ENCODE results near the gene COL6A1. TPM values are rescaled to one million over a fixed set of nuclear protein-coding genes. Genes with fewer than 3 reads are reported as not detected.

Gene COL6A1
- total RNA-seq, 2 experiments from 2014 or later = 8.0 to 8.5 TPM

- no peaks in the 10 kb centered on the region for H3K36me3 ChIP-seq (ENCODE audit: insufficient read depth, low read length)
- ChIA-PET POLR2A (no interaction called here), CTCF (no interaction called here)
- H3K4me3 ChIP-seq (ENCODE audit: low read length) = no peak overlapping the region
- no peaks in the 10 kb centered on the region for H3K9me3 Mint-ChIP-seq
- no peak overlapping the region for H3K27ac Mint-ChIP-seq
- no peaks in the 10 kb centered on the region for H3K27me3 Mint-ChIP-seq
- no peak for TF ChIP-seq CTCF (IDR thresholded peaks at IDR 0.05)
- peaks cover 0 to 6% of the 10 kb centered on the region in 2 experiments for H3K9me3 ChIP-seq (ENCODE audit: control insufficient read depth in 1 of 2, insufficient read depth in 1 of 2, low read length in 2 of 2)
- DNase-seq (no peak), ATAC-seq (ENCODE audit: poor library complexity) (no peak)
- H3K4me3 Mint-ChIP-seq = no peak overlapping the region
- H3K27me3 ChIP-seq (ENCODE audit: control insufficient read depth in 1 of 2, insufficient read depth in 2 of 2, low read length in 2 of 2) = no peaks in the 10 kb centered on the region
- intact Hi-C loops (cut with DNase I, micrococcal nuclease) = loop anchor here in 1 of 2 experiments (10.0 kb wide), 1 partner anchor 69 kb away; no protein-coding TSS in a partner anchor
- H3K36me3 Mint-ChIP-seq (ENCODE audit: low read depth) = no peaks in the 10 kb centered on the region
- H3K4me1 ChIP-seq (ENCODE audit: insufficient read depth, low read length) = no peaks in the 10 kb centered on the region
- no peaks in the 10 kb centered on the region for H3K4me1 Mint-ChIP-seq (ENCODE audit: low read depth)
- H3K27ac ChIP-seq (ENCODE audit: low read depth in 1 of 2, low read length in 2 of 2) = no peak overlapping the region
Measured at GRCh38 chr21:45945868-45946210, 35.7 kb upstream of the COL6A1 start.

GRCh38 chr21:45947296-45947695, 34.3 kb upstream of the COL6A1 start:
- peaks cover 0 to 2% of the 10 kb centered on the region in 2 experiments for H3K27me3 ChIP-seq (ENCODE audit: control insufficient read depth in 1 of 2, insufficient read depth in 2 of 2, low read length in 2 of 2)
- Mint-ChIP-seq H3K27ac (no peak overlapping the region), H3K4me1 (ENCODE audit: low read depth) (no peaks in the 10 kb centered on the region), H3K27me3 (no peaks in the 10 kb centered on the region), H3K4me3 (no peak overlapping the region), H3K36me3 (ENCODE audit: low read depth) (no peaks in the 10 kb centered on the region), H3K9me3 (no peaks in the 10 kb centered on the region)
- POLR2A ChIA-PET = no interaction called here
- ATAC-seq (ENCODE audit: poor library complexity) (no peak), DNase-seq (no peak)
- CTCF ChIA-PET = no interaction called here
- TF ChIP-seq CTCF (IDR thresholded peaks at IDR 0.05) = no peak
- H3K4me1 ChIP-seq (ENCODE audit: insufficient read depth, low read length) = no peaks in the 10 kb centered on the region
- H3K4me3 ChIP-seq (ENCODE audit: low read length) = no peak overlapping the region
- peaks cover 0 to 6% of the 10 kb centered on the region in 2 experiments for H3K9me3 ChIP-seq (ENCODE audit: control insufficient read depth in 1 of 2, insufficient read depth in 1 of 2, low read length in 2 of 2)
- no peaks in the 10 kb centered on the region for H3K36me3 ChIP-seq (ENCODE audit: insufficient read depth, low read length)
- intact Hi-C loops (cut with DNase I, micrococcal nuclease) = loop anchor here in 1 of 2 experiments (10.0 kb wide), 1 partner anchor 68 kb away; no protein-coding TSS in a partner anchor
- no peak overlapping the region for H3K27ac ChIP-seq (ENCODE audit: low read depth in 1 of 2, low read length in 2 of 2)

- ATAC-seq (ENCODE audit: poor library complexity) = no peak
- CTCF ChIA-PET = no interaction called here
- POLR2A ChIA-PET = no interaction called here
Measured at GRCh38 chr21:45947716-45948255, 33.8 kb upstream of the COL6A1 start.

More at GRCh38 chr21:45947716-45948255, 33.8 kb upstream of the COL6A1 start:
- Mint-ChIP-seq H3K36me3 (ENCODE audit: low read depth) (no peaks in the 10 kb centered on the region), H3K4me1 (ENCODE audit: low read depth) (no peaks in the 10 kb centered on the region), H3K27me3 (peaks cover 3% of the 10 kb centered on the region), H3K27ac (no peak overlapping the region), H3K4me3 (no peak overlapping the region), H3K9me3 (no peaks in the 10 kb centered on the region)
- no peak for DNase-seq
- H3K36me3 ChIP-seq (ENCODE audit: insufficient read depth, low read length) = no peaks in the 10 kb centered on the region
- no peaks in the 10 kb centered on the region for H3K4me1 ChIP-seq (ENCODE audit: insufficient read depth, low read length)
- intact Hi-C loops (cut with DNase I, micrococcal nuclease) = loop anchor here in 1 of 2 experiments (10.0 kb wide), 1 partner anchor 67 kb away; no protein-coding TSS in a partner anchor
- TF ChIP-seq CTCF (IDR thresholded peaks at IDR 0.05) = no peak
- H3K27ac ChIP-seq (ENCODE audit: low read depth in 1 of 2, low read length in 2 of 2) = no peak overlapping the region
- H3K4me3 ChIP-seq (ENCODE audit: low read length) = no peak overlapping the region
- H3K27me3 ChIP-seq (ENCODE audit: control insufficient read depth in 1 of 2, insufficient read depth in 2 of 2, low read length in 2 of 2) = peaks cover 0 to 2% of the 10 kb centered on the region in 2 experiments
- H3K9me3 ChIP-seq (ENCODE audit: control insufficient read depth in 1 of 2, insufficient read depth in 1 of 2, low read length in 2 of 2) = peaks cover 0 to 6% of the 10 kb centered on the region in 2 experiments

All from CD4-positive, alpha-beta T cell (primary cell).